GM18867 (cell line): ENCODE results near the gene SP1.
A peak's percentile ranks its signal among the peaks of the same experiment; 100 is the strongest.
"Not testable (repeated sequence)": the region's sequence is repeated elsewhere in the genome, so short reads cannot be mapped to it uniquely, and the experiment has no call there.

Experiments
- ATAC-seq: cut with Tn5 transposase; IDR thresholded peaks from one replicate; pipeline ENCODE4 v1.9.1; 2021; ENCODE audit warnings: mild to moderate bottlenecking, moderate library complexity; ENCODE audit not compliant: unreplicated experiment

Gene SP1

DNA sequence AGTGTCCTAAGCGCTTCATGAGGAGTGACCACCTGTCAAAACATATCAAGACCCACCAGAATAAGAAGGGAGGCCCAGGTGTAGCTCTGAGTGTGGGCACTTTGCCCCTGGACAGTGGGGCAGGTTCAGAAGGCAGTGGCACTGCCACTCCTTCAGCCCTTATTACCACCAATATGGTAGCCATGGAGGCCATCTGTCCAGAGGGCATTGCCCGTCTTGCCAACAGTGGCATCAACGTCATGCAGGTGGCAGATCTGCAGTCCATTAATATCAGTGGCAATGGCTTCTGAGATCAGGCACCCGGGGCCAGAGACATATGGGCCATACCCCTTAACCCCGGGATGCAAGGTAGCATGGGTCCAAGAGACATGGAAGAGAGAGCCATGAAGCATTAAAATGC lies 31.0 kb downstream of the SP1 start:
- ATAC-seq, result no peak

DNA sequence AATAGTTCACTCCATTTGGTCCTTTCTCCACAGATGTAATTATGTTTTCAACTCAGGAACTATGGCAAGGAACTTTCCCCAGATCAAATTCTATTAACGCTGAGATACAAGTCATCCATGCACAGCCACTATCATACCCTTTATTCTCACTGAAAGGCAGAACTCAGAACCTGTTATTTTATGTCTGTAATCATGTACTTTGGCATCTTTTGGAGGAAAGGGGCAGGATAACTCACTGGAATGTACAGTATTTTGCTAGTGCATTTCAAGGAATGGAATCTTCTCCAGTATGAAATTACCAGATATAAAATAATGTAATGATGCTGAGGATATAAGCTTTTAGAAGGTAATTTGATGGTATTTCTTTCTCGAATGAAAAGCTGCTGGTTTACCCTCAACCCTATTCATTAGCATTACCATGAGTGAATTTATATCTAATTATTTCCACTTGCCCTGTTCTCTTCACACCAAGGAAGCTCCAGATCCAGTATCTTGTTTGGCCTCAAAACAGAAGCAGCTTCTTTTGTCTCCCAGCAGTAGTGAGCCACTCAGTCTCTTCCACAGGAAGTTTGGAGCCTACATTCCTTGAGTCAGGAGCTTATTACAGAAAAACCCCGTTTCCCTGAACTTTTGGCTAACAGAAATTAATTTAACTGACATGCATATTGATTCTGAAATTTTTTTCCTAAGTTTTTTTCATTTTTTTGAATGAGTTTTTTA lies 33.7 kb downstream of the SP1 start:
- no peak for ATAC-seq

DNA sequence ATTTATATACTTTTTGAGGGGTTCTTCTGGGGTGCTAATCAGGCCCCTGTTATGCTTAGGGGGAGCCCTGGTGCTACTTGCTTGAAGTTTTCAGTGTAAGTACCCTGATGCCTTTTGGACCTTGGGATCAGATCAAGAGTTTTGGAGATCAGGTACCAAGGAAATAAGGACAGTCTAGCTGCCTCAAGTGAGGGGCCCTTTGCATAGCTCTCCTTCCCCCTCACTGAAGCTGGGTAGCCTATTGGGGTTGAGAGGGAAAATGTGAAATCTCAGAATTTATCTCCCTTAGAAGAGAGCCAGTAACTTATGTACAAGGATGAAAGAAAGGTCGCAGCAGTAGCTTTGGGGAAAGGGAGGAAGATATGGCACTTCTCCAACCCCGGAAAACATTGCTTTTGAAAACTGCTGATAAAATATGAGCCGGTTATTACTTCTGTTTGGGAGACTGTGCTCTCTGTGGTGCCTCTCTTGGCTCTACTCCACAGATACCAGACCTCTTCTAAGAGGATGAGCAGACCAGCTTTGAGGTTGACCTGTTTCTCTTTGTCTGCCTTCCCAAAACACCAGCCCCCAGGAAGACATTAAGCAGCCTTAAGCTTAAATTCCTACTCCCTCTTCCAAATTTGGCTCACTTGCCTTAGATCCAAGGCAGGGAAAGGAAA lies 34.9 kb downstream of the SP1 start:
- ATAC-seq, result no peak

DNA sequence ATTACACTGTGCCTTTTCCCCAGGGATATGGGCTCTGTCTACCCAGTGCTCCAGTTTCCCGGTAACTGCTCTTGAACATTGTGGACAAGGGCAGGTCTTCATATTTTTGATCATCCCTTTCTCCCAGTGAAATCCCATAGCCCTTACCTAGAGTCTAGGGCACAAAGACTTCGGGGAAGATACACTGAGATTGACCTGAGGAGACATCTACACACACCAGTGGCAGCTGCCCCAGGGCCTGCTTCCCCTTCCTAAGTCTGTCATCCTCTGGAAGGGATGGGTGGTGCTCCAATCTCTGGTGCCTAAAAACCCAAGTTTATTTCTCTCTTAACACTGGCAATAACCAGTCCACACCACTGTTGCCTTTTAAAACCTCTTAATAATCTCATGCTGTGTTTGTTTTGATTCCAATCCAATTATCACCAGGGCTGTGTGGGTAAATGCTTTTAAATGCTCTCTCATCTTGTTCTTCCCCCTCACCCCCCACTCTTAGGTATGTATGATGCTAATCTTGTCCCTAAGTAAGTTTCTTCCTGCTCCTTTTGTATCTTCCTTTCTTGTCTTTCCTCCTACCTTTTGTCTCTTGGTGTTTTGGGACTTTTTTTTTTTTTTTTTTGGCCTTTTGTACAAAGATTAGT lies 35.9 kb downstream of the SP1 start:
- not testable (repeated sequence) for ATAC-seq

DNA sequence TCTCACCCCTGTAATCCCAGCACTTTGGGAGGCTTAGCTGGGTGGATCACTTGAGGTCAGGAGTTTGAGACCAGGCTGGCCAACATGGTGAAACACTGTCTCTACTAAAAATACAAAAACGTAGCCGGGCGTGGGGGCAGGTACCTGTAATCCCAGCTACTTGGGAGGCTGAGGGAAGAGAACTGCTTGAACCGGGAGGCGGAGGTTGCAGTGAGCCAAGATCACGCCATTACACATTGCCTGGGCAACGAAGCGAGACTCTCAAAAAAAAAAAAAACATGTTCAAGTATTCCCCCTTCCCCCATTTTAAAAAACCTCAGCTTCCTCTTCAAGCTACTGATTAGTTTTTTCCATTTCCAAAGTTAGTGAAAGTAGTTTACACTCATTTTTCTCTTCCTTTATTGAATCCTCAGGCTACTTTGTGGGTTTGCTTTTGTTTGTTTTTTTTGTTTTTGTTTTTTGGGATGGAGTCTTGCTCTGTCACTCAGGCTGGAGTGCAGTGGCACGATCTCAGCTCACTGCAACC lies 37.4 kb downstream of the SP1 start:
- not testable (repeated sequence) for ATAC-seq

DNA sequence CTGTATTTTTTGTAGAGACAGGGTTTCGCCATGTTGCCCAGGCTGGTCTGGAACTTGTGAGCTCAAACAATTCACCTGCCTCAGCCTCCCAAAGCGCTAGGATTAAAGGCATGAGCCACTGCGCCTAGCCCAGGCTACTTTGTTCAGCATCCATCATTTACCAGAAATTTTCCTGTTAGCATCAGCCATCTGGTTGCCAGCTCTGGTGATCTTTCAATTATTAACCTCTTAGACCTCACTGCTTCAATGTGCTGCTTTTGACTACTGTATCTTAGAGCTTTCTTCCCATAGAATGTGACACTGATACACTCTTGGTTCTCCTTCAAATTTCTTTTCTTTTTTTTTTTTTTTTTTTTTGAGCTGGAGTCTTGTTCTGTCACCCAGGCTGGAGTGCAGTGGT lies 38.2 kb downstream of the SP1 start:
- ATAC-seq, result no peak

DNA sequence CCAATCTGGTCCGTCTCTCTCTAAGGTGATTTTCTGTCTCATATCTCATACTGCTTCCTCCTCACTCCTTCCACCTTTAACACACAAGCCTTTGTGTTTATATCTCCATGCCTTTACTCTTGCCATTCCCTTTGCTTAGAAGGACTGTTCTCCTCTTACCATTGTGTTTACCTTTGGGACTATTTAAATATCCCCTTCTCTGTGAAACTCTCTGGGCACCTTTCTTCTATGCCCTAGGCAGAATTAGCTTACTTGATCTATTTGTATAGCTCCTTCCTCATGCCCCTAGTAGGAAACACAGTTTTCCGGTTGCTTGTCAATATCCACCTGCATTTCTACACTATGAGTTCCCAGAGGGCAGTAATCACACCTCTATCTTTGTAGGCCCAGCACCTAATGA lies 39.8 kb downstream of the SP1 start:
- ATAC-seq, result no peak

DNA sequence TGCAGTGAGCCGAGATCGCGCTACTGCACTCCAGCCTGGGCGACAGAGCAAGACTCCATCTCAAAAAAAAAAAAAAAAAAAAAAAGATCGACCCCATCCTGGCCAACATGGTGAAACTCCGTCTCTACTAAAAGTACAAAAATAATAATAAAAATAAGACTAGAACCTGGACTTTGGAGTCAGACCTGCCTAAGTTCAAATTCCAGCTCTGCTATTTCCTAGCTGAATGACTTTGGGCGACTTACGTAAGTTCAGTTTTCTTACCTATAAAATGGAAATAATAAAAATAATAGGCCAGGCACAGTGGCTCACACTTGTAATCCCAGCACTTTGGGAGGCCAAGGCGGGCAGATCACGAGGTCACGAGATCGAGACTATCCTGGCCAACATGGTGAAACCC lies 42.3 kb downstream of the SP1 start:
- not testable (repeated sequence) for ATAC-seq

DNA sequence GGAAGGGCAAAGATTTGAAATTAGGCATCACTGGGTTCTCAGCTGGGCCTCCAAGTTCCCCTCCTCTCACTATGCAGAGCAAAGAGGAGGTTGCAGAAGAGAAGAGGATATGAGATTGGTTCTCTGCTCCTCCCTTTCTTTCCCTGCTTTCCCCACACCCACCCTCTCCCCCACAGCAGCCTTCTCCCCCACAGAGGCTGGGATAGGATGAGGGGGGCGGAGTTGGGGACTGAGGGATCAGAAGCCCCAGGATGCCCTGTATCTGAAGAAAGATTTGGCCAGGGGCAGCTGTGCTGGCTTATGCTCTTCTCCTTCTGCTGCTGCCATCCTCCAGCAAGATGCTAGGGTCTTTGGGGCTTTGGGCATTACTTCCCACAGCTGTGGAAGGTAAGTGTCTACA lies 43.6 kb downstream of the SP1 start, which contains the start of gene AMHR2:
Gene AMHR2 (plus strand): TSS at position 259 of the 400 bp plus-strand sequence. CDS start 80 bp downstream, at position 339.
- no peak for ATAC-seq

DNA sequence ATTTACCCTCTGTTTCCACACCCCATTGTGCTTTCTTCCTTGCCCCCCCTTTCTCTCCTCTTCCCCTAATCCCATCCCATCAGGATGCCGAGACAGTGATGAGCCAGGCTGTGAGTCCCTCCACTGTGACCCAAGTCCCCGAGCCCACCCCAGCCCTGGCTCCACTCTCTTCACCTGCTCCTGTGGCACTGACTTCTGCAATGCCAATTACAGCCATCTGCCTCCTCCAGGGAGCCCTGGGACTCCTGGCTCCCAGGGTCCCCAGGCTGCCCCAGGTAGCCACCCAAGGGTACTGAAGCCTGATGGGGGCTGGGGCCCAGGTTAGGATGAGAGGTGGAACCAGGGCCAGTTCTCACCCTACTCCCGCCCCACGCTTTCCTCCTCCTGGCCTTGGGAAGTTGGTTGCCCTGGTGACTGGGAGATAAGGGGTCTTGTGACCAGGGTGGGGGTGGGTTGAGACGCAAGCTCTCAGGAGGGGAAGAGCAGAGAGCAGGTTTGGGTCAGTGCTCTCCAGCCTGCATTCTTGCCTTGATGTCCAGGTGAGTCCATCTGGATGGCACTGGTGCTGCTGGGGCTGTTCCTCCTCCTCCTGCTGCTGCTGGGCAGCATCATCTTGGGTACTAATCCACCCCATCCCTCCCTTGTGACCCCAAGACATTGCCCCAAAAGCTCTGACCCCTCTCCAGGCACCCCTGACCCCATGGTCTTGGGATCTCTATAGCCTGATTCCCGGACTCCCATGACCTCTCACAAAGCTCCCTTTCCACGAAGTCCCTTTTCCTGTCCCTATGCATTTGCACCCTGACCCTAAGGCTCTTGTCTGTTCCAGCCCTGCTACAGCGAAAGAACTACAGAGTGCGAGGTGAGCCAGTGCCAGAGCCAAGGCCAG lies 44.9 kb downstream of the SP1 start:
- ATAC-seq, result no peak

DNA sequence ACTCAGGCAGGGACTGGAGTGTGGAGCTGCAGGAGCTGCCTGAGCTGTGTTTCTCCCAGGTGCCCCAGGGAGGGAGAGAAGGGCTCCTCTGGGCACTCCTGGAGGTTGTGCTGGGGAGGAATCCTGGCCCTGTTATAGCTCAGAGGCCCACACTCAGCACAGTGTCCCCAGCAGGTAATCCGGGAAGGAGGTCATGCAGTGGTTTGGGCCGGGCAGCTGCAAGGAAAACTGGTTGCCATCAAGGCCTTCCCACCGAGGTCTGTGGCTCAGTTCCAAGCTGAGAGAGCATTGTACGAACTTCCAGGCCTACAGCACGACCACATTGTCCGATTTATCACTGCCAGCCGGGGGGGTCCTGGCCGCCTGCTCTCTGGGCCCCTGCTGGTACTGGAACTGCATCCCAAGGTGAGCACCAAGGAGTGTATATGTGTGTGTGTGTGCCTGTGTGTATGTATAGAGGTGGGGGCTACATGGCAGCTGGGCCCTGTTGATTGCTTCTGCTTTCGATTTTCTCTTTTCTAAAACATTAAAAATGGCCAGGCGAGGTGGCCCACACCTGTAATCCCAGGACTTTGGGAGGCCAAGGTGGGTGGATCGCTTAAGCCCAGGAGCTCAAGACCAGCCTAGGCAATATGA lies 45.7 kb downstream of the SP1 start:
- no peak for ATAC-seq

DNA sequence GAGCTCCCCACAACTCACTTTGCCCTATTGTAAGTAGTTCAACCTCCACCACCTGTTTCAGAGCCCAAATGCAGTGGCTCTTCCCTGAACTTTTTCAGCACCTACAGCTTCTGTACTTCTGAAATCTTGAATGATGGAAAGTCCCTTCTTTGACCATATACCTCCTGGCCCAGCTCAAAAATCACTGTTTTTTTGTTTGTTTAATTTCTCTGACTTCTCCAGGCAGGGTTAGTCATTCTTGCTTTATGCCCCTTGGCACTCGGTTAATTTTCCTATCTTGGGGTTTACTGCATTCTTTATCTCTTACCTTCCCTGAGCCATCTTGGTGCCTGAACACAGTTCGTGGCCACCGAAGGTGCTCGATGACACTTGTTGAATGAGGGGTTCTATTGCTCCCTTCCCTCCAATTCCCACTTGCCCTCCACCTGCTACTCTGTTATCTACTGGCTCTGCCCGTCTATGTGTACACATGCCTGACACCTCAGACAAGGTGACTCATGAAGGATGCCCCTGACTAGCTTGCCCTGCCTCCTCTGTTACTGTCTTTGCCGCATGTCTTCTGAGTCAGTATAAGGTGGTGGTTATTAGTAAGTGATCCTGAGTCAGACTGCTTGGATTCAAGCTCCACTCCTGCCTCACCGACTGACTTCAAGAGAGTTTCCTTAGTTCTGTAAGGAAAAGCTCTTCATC lies 48.1 kb downstream of the SP1 start:
- no peak for ATAC-seq

DNA sequence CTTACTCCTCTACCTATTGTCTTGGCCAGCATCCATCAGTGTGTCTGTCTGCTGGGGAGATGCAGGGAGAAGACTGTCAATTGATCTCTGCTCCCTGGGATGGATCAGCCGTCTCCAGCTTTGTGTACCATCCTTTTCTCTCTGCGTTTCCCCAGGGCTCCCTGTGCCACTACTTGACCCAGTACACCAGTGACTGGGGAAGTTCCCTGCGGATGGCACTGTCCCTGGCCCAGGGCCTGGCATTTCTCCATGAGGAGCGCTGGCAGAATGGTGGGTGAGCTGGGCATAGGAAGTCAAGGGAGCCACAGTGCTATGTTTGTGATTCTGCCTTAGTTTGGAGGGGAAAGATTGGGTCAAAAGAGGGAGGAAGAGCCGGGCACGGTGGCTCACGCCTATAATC lies 48.8 kb downstream of the SP1 start:
- ATAC-seq, result no peak

DNA sequence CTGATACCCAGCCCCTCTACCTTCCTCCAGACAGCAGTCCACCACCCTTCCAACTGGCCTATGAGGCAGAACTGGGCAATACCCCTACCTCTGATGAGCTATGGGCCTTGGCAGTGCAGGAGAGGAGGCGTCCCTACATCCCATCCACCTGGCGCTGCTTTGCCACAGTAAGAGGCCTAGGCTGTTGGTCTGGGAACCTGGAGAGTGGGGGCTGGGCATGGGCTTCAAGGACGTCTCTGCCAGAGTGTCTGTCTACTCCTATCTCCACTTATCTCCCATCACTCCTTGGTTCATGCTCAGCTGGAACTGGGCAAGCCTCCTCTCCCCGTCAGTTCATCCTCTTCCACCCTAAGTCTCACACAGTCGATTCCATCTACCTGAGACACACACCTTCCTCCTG lies 50.1 kb downstream of the SP1 start:
- ATAC-seq, result no peak

DNA sequence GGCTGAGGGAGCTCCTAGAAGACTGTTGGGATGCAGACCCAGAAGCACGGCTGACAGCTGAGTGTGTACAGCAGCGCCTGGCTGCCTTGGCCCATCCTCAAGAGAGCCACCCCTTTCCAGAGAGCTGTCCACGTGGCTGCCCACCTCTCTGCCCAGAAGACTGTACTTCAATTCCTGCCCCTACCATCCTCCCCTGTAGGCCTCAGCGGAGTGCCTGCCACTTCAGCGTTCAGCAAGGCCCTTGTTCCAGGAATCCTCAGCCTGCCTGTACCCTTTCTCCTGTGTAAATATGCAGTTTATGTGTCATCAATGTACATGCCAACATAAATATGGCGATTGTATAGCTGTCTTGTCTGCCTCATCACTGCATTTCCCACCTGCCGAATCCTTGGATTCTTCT lies 51.2 kb downstream of the SP1 start:
- ATAC-seq, result no peak

DNA sequence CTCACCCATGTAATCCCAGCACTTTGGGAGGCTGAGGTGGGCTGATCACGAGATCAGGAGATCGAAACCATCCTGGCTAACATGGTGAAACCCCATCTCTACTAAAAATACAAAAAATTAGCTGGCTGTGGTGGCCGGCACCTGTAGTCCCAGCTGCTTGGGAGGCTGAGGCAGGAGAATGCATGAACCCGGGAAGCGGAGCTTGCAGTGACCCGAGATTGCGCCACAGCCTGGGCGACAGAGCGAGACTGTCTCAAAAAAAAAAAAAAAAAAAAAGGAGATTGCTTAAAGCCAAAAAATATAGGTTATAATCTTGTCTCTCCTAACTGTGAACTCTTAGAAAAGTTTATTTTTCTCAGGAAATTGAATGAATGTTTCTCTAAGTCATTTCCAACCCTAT lies 55.4 kb downstream of the SP1 start:
- not testable (repeated sequence) for ATAC-seq

DNA sequence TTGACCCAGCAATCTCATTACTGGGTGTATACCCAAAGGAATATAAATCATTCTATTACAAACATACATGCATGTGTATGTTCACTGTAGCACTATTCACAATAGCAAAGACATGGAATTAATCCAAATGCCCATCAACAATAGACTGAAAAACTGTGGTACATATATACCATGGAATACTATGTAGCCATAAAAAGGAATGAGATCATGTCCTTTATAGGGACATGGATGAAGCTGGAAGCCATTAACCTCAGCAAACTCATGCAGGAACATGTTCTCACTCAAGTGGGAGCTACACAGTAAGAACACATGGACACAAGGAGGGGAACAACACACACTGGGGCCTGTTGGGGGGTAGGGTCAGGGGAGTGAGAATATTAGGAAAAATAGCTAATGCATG lies 59.6 kb downstream of the SP1 start:
- ATAC-seq, result not testable (repeated sequence)

DNA sequence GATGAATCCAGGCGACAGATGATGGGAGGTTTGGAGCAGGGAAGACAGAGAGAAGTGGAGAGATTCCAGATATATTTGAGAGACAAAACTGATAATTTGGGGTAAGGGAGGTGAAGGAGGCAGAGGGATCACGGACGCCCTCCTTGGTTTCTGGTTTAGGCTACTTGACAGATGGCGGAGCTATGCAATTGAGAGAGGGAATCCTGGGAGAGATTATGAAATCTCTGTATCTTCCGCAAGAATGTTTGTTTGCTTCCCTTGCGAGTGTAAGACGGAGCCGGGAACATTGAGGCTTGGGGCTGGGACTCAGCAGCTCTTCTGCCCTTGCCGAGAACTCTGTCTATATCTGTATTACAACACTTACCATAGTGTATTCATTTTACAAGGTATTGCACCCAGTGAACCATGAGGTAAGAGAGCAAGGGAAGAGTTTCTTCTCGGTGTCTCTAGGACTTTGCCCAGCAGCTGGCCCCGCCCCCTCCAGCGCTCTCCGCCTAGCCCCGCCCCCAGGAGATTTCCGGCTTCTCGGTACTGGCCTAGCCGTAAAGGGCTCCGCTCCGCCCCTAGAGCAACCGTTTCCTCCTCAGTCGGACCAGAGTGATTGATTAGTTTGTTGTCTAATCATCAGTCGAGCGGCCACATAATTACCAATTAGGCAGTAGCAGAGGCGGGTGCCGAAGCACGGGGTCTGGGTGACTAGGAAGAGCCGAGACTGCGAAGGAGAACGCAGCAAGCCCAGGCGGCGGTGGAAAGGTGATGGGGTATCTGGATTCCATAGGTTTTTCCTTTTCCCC lies 61.3 kb downstream of the SP1 start, which contains the start of gene PRR13:
Gene PRR13 (plus strand): TSS at position 695 of the 794 bp plus-strand sequence. CDS start 981 bp downstream, outside the sequence.
- peak; percentile 98 for ATAC-seq

DNA sequence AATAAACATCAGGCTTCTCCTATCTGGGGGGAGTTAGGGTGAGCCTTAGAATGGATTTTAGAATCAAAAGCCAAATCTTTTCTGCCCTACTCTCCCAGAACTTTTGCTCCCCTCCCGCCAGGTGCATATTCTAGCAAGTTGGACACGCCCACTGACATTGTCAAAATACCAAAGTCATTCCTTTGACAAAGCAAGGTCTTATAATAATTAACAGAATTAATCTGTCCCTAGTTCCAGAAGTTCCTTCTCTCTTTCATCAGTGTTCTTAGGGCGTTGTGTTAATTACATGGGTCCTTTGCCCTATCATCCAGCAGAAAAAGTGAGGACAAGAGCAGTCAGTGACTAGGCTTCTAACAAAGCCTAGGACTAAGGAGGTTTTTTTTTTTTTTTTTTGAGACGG lies 64.0 kb downstream of the SP1 start:
- no peak for ATAC-seq
